Activated CD4-positive, alpha-beta T cell treated with anti-CD3 and anti-CD28 coated beads, Interleukin-2, amount 50 U/mL, for 4 hours (primary cell): ENCODE results near the gene MRPL14.

Experiments
- DNase-seq, 2 experiments: peaks; one replicate each; pipeline ENCODE4 v3.0.0-alpha.2; 2020

Gene MRPL14

DNA sequence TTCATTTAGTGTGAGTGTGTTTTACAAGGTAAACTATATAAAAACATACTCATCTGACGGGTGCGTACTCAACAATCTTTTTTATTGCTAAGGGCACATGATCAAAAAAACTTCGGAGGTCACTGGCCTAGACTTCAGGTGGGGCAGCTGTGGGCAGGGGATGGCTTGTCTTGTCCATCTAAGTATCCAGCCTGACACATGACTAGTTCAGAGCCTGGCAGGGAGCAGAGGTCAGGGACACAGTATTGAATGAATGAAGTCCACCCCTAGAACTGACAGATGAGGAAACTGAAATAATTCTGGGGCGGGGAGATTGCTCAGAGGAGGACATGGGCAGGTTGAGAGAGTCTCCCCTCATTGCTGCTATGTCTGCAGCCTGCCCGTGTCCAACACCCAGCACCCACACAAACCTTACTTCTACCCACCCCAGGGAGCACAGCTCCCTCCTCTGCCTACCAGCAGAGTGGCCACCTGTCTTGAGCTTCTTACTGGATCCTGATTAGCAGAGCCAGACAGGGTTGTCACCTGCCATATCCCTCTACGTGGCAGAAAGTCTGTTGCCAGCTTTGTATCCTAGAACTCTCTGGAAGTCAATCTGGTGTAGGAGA is 48.9 kb downstream of the MRPL14 start:
- no peak for DNase-seq

DNA sequence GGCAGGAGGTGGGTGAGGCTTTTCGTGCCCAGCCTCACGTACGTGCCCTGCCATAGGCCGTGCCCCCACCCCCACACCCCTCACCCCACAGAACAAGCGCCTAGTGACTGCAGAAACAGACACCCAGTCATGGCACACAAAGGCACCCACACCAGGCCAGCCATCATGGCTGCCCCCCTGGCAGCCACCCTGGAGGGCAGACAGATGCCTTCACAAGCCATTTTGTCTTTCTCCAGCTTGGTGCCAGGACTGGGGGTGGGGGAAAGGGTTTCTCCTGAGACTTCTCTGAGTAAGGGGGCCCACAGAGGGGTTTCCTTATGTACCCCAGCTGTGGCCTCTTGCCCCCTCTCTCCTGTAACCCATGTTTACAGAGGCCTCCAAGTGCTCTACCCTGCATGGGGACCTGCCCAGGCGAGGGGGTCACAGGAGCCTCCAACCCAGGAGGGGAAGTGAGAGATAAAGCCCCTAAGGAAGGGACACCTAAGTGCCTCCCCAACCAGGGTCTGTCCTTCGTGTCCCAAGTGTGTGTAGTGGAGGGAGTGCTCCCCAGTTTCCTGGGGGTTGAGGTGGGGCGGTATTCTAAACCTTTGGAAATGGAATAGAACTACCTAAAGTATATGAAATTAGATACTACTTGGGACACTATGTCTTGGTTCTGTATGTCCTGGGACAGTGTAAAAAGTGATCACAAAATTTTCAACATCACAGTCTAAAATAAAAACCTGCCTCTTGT is 49.9 kb downstream of the MRPL14 start:
- no peak for DNase-seq

DNA sequence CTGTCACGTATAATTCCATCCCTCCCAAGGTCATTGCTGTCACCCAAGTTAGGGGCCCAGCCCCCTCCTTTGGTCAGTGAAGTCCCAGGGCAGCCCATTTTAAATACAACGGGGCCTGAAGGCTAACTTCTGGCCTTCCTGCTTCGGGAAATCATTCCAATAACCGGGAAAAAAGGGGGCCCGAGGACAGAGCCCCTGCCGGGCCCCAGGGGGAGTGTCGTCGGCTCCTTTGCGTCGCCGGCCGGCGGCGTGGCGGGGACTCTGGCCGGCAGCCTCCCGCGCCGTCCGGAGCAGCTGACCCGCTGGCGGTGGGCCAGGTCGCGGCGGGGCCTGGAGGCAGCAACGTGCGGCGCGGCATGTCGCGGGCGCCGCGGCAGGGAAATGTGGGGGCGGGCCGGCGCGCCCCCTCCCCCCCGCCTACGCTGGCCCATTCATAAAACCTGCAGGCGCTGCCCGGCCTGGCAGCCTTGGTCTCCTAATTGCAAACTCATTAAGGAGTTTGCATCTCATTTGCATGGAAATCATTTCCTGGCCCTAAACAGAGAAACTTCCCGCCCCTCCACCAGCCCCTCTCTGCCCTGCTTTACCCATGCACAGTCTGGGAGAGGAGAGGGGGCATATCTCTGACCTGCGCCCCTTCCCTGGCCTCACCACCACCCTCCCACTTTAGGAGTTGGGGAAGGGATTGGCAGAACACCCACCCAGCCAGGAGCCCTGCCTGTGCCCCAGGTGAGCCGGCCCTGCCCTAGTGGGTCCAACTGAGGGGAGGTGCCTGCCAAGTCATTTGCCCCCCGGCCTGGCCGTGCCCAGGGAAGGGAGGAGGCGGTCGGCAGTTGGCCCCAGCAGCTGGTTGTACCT is 50.7 kb downstream of the MRPL14 start:
- DNase-seq: no peak

DNA sequence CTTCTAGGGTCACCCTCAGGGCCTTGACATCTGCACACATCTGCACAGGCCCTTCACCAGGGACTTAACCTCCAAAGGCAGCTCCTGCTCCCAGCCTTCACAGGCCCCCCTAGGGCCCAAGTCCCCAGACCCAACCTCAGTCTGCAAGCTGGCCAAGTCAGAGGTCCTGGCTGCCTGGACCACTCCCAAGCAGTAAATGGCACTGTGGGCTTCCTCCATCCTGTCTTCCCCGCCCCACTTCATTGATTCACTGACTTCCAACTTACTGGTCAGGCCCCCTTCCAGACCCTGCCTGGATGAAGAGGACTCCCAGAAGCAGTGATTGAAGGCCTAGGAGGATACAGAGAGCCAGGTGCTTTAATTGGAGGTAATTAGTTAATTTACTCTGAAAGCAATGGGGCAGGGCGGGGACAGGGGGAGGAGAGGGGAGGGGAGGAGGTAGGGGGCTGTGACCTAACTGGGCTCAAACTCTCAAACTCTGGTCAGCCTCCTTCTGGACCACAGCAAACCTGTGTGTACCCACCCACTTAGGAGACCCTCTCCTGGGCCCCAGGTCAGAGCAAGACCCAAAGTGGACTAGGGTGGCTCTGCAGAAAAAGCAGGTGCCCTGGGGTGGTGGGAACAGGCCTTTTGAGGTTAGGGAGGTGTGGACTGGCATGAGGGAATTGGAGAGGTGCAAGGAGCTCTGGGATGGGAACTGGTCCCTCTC is 51.5 kb downstream of the MRPL14 start:
- no peak for DNase-seq

DNA sequence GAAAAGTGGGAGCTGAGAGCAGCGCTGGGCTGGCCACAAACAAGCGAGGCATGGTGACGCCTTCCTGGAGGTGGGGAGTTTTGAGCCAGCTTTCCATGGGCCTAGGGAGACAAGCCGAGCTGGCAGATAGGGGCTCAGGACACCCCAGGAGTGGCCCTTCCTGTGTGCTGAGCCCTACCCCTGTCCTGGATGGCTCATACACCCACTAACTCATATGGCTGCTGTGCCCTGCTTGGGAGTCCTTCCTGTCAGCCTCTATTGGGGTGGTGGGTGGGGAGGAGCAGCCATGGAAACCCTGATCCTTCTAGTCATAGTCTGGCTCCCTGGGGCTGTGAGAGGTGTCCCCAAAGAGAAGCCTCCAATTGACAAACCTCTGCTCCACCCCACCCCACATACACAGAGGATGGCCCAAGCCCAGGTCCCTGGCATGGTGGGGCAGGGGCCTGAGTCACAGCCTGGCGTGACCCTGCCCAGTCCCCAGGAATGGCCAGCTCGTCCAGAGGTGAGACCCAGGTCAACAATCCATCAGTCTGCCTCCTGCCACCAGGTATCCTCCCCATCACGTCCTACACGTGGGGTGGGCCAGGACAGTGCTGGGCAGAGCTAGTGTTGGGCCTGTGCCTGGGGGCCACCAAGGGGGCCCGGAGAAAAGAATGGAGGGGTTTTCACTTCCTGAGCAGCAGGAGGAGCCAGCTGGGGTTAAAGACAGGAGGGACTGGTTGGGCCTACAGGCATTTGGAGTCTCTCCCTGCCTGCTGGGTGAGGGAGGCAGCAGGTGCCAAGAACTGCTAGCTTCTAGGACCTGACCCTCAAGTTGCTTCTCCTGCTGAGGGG is 52.2 kb downstream of the MRPL14 start:
- DNase-seq: no peak

DNA sequence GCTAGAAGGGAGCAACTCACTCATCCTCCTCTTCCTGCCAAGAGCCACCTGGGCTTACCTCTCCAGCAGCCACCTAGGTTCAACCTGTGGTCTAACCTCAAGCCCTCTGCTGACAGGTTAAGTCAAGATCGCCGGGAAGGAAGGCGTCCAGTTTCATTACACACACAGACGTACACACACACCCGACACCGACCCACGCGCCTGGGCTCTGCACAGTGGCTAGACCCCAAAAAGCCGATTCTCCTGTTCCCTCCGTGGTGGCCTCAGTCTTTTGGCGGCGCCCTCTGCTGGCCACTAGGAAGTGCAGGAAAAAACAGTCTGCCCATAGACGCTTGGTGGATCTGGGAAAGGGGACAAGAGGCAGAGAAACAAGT is 52.8 kb downstream of the MRPL14 start:
- peak; percentile 54 to 59 for DNase-seq

DNA sequence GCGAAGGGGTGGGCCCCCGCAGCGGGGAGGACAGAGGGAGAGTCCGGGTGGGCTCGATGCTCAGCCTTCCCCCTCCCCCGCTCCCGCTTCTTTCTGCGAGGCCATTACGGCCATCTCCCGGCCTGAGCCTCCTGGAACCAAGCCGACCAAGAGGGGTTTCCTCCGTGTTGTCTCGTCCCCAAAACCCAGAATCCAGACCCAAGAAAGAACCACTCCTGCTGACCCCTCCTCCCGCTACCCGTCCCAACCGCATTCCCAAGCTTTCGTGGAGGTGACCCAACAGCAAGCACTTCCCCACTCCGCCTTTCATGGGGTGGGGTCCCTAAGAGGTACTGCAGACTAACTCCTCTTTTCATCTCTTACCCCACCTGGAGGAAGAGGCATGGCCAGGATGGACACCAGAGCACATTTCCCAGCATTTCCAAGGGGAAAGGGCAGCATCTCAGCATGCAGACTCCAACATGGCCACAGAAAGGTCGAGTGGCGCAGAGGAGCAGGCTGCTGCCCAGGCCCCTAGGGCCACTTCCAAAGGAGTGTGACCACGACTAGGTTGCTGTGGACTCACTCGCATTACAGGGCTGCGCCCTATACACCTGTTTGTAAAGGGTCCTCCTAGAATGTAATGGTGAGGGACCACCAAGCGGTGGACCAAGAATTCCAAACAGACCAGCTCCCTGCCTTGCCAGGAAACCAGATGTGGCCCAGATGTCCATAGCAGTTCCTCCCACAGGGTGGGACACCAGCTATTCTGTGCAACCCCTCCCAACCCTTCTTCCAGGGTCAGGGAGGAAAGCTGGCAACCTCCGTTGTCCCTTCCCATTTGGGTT is 53.4 kb downstream of the MRPL14 start:
- DNase-seq: no peak

DNA sequence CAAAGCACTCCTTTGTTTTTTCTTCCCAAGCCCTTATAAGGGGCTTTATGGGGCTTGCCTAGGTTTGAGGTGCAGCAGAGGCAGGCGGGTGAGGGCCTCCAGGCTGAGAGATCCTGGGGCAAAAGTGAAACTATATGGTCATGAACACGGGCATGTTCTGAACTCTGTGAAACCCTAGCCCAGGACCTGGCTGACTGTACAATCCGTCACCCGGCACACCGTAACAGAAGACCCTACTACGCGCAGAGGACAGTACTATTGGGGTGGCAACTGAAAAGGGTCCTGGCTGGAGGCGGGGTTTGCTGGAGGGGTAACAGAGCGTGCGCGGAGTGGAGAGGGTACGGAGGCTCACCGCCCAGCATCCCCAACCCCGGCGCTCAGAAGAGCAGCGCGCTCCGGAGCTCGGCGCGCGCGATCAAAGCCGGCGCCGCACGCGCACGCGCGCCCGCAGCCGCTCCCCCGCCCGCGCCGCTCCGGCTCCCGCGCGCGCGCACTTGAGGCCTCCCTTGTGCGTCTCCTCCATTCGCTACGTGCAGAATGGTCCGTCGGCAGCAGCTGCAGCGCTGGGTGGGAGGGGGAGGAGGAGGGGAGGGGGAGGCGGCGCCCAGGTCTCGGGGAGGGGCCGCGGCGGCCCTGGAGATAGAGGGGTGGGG is 54.2 kb downstream of the MRPL14 start:
- peak; percentile 62 to 66 for DNase-seq

DNA sequence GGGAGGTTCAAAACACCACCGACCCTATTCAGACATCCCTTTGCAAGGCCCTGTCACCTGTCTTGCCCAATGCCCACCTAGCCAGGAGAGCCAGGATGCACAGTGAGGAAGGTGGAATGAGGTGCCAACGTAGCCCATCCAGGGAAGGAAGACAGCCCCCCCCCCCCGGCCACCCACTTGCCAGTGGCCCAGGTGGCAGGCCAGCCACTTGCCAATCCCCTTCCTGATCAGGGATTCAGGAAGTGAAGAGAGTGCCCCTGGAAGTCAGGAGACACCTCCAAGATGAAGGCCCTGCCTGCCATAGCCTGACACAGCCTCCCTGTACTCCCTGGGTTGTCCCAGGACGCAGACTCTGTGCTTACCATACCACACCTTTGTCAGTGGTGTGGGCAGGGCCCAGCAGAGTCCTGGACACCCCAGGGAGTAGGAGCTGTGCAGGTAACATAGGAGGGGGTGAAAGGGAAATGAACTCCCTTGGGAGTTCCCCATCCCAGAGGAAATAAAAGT is 54.7 kb downstream of the MRPL14 start:
- no peak for DNase-seq

DNA sequence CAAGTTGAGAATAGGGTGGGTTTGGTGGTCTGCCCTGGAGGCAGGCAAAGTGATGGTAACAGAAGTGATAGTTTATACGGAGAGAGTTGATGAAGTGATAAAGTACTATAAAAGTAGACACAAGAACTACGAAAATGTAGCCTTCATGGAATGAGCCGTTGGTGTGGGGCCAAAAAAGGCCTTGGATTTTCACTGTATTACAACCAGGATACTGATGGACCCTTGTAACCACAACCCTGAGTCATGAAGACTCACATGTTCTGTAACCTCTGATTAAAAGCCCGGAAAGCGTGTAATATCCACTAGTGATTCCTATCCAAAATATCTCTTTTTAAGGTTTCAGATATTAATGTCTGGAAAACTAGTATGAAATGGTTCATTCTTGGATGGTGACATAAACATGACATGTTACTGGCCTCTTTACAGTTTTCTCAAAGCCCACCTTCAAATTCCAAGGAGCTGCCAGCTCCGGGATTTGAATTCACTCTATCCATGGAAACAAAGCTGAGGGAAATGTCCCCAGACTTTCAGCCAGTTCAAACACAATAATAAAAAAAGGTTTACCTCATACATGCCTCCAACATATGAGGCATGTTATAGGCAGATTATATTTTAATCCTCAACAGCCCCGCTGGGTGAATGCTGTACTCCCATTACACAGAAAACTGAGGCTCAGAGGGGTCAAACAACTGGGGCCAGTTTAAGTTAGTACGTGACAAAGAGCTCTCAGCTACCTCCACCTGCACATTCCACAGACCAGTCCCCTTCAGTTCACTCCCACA is 55.4 kb downstream of the MRPL14 start:
- DNase-seq: no peak

DNA sequence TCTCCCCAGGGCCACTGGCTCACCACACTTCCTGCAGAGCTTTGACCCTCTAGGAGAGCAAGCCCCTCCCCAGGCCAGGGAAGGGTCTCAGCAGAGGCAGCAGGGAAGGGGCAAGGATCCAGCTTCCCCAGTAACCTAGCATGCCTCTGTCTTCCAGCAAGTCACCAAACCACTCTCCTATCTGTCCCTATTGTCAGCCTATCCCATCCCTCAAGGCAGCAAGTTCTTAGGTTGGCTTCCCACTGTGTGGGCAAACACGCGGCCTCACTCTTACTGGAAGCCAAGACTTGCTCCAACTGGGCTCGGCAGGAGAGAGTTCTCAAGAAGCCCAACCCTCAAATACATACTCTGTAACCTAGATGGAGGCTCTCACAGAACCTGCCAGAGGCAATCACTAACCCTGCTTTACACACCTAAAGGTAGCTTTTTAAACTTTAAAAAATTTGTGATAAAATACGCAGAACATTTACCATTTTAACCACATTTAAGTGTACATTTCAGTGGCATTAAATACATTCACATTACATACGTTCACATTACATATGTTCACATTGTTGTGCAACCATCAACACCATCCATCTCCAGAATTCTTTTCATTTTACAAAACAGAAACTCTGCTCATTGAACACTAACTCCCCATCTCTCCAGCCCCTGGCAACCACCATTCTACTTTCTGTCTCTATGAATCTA is 58.5 kb downstream of the MRPL14 start:
- no peak for DNase-seq

DNA sequence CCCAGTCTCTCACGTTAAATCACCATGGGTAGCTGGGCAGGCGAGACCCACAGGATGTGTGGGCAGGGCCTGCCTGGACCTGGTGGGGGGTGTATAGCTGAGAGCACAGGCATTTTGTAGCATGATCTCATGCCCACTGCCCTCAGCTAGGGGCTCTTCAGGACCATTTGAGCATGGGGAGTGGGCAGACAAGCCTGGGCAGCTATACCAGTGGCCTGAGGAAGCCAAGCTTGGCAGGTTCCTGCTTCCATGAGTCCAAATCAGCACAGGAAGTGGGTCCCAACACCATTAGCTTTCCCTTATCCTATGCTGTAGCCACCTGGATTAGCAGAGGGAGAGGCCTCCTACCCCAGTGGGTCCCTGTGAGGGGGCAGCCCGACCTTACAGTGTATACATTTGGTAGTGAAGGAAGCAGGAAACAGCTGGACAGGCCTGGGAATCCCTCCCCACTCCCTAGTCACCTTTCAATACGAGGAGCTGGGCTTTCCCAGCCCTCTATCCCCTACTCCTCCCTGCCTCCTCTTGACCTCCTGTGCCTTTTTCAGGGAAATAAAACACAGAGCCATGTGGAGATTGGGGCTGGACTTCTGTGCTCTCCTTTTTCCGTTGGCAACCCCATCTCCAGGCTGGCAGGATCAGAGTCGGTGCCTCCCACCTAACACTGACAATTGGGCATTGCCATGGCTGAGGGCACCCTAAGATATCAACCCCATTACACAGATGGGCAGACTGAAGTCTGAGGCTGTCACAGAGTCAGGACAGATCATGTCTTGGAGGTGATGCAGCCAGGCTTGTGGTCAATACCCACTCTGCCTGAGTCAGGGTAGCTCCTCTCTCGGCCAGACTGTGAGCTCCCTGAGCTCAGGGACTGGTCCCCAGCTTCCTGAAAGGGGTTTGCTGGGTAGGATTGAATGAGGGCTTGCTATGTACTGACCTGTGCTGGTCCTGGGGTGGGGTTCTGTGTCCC is 59.8 kb downstream of the MRPL14 start:
- no peak for DNase-seq

DNA sequence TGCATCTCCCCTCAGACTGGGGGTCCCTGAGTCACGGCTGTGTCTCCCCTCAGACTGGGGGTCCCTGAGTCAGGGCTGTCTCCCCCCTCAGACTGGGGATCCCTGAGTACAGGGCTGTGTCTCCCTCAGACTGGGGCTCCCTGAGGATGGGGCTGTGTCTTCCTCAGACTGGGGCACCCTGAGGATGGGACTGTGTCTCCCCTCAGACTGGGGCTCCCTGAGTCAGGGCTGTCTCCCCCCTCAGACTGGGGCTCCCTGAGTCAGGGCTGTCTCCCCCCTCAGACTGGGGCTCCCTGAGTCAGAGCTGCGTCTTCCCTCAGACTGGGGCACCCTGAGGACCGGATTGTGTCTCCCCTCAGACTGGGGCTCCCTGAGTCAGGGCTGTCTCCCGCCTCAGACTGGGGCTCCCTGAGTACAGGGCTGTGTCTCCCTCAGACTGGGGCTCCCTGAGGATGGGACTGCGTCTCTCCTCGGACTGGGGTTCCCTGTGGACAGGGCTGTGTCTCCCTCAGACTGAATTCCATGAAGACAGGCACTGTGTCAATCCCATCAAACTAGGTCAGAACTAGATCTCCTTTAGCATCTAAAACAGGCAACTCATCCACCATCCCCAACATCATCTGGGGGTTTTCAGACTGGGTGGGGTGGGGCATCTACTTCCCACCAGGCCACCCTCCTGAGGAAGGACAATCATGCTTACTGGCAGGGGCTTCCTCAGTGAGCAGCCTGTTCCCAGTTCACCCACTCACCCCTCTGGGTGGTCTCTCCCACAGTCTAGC is 60.7 kb downstream of the MRPL14 start:
- no peak for DNase-seq

DNA sequence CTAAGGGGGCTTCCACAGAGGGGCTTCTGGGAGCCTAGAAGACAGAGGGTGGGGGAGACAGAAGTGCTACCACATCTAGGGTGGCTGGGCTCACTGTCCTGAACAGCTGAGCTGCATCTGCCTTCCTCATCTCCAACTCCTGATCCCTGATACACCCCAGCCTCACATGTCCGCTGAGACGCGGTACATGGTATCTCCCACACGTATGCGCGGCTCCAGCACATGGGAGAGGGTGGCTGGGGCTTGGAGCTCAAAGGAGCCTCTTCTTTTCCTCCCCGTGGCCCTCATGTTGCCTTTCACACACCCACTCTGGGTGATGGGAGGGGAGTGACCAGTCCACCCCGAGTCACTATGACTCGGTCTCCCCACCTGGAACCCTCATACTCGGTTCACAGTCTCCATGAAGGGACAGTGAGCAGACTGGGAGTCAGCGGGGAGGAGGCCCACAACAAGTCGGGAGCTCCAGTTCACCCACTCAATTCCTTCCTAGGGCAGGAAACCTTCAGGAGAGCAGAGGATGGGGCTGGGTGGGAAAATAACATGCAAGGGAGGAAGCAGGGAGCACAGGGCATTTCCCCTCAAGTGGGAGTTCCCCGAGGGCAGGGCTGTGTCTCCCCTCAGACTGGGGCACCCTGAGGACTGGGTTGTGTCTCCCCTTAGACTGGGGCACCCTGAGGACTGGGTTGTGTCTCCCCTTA is 61.7 kb downstream of the MRPL14 start:
- no peak for DNase-seq

DNA sequence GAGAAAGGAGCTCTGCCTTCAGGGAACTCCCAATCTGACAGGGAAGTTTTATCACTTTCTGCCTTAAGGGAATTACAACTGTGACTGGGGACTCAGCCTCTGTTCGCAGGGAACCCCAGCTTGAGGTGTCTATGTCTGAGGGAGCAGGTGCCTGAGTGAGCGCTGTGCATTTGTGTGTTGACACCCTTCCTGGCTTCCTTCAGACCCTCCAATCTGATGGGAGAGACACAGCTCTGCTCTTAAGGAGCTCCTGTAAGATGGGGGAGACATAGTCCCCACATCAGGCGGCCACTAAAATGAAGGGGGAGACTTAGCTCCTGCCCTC is 62.3 kb downstream of the MRPL14 start:
- DNase-seq: no peak

DNA sequence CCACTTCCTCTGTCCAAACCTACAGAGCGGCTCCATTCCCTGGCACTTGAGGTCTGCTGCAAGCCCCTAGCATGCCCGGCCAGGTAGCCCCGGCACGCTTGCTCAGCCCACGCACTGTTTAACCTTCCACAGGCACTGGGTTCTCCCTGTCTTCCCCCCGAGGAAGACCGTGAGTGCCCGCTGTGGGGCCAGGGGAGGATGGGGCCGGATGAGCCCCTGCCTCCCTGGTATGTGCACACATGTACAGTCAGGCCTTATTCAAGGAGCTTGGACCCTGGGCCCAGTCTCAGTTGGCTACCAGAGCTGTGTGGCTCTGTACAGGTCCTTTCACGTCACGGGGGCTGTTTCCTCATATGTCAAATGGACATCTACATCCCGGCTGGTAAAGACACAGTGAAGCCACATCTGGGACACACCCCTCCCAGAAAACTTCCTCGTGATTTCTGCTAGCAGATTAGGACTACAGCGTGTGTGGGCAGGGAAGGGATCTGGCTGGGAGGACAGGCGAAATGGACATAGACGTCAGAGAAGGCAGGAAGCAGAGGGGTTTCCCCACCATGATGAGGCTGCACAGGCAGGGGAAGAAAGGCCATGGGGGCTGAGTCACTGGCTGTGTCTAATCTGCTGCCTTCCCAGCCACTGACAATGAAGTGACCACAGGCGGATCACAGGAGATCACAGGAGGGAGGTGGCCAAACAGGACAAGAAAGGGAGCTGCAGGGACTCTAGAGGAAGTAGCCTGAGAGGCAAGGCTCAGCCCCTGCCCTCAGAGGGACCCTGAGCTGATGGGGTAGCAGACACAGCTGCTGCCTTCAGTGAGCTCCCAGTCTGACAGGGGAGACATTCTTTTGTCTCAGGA is 62.9 kb downstream of the MRPL14 start:
- DNase-seq: no peak
